Keratinocyte (primary cell): ENCODE measurements around the gene ADAM15. TPM values are rescaled to one million over a fixed set of nuclear protein-coding genes. Genes with fewer than 3 reads are reported as not detected.

Source experiments
- DNase-seq: peaks from one replicate; pipeline ENCODE4 v3.0.0-alpha.2; 2011; ENCODE audit warnings: low read depth, missing footprints, low spot score
- FAIRE-seq: peaks from 2 replicates; lab custom pipeline; 2011; peaks lifted over from hg19 to GRCh38; lab: Jason Lieb, UNC
- H2AFZ ChIP-seq: 2 replicates; pipeline ENCODE4 v1.6.0; 2012; ENCODE audit warnings: low read length, control low read depth, inconsistent platforms; ENCODE audit not compliant: control insufficient read depth
- H3K27ac ChIP-seq: 2 replicates; pipeline ENCODE4 v1.5.1; 2011; ENCODE audit warnings: low read length; ENCODE audit not compliant: control insufficient read depth, insufficient read depth
- H3K27me3 ChIP-seq: 3 replicates; pipeline ENCODE4 v1.6.0; 2011; ENCODE audit warnings: low read length; ENCODE audit not compliant: control insufficient read depth, insufficient read depth; ENCODE audit errors: extremely low read depth
- H3K36me3 ChIP-seq, 2 experiments: 2 replicates in 1 of 2; 3 replicates in 1 of 2; pipeline ENCODE4 v1.5.1; 2011; ENCODE audit warnings: low read length in 2 of 2, mild to moderate bottlenecking in 1 of 2; ENCODE audit not compliant: control insufficient read depth in 2 of 2, insufficient read depth in 2 of 2; ENCODE audit errors: extremely low read depth in 1 of 2
- H3K4me1 ChIP-seq: 3 replicates; pipeline ENCODE4 v1.5.1; 2011; ENCODE audit warnings: low read length; ENCODE audit not compliant: control insufficient read depth, insufficient read depth; ENCODE audit errors: extremely low read depth
- H3K4me2 ChIP-seq: 3 replicates; pipeline ENCODE4 v1.6.0; 2011; ENCODE audit warnings: low read depth, low read length; ENCODE audit not compliant: control insufficient read depth, insufficient read depth; ENCODE audit errors: extremely low read depth
- H3K4me3 ChIP-seq, 3 experiments: fragments of 200-600 bp in 1 of 3; sonication (generic) in 1 of 3; 2 replicates in 2 of 3; 3 replicates in 1 of 3; pipeline ENCODE4 v1.5.1; 2011 to 2016; ENCODE audit warnings: low read length in 3 of 3, mild to moderate bottlenecking in 3 of 3, control low read depth in 2 of 3, inconsistent platforms in 1 of 3, low read depth in 1 of 3, mixed read lengths in 1 of 3, mixed run types in 1 of 3, moderate library complexity in 1 of 3; ENCODE audit not compliant: control insufficient read depth in 2 of 3, insufficient read depth in 2 of 3; ENCODE audit errors: extremely low read depth in 1 of 3
- H3K79me2 ChIP-seq: 2 replicates; pipeline ENCODE4 v1.6.0; 2012; ENCODE audit warnings: low read length; ENCODE audit not compliant: control insufficient read depth, insufficient read depth
- H3K9ac ChIP-seq: 3 replicates; pipeline ENCODE4 v1.6.0; 2011; ENCODE audit warnings: low read length; ENCODE audit not compliant: control insufficient read depth, insufficient read depth; ENCODE audit errors: extremely low read depth
- H3K9me1 ChIP-seq: 3 replicates; pipeline ENCODE4 v1.6.0; 2011; ENCODE audit warnings: low read length; ENCODE audit not compliant: control insufficient read depth, insufficient read depth; ENCODE audit errors: extremely low read depth
- H3K9me3 ChIP-seq: 2 replicates; pipeline ENCODE4 v1.5.1; 2012; ENCODE audit warnings: low read depth, low read length; ENCODE audit not compliant: control insufficient read depth
- H4K20me1 ChIP-seq: 3 replicates; pipeline ENCODE4 v1.6.0; 2011; ENCODE audit warnings: low read length; ENCODE audit not compliant: control insufficient read depth, insufficient read depth; ENCODE audit errors: extremely low read depth
- CTCF ChIP-seq, 3 experiments: IDR thresholded peaks in 1 of 3; conservative IDR thresholded peaks in 1 of 3; optimal IDR thresholded peaks in 1 of 3; 2 replicates in 2 of 3; 3 replicates in 1 of 3; pipeline versions ENCODE3 to v1.5.1; 2011; ENCODE audit warnings: low read length in 3 of 3, mild to moderate bottlenecking in 3 of 3, moderate library complexity in 2 of 3, control low read depth in 1 of 3, inconsistent platforms in 1 of 3; ENCODE audit not compliant: insufficient read depth in 2 of 3; ENCODE audit errors: extremely low read depth in 1 of 3
- EZH2 ChIP-seq: IDR thresholded peaks from one replicate; pipeline ENCODE4 v1.6.1; 2012; ENCODE audit warnings: inconsistent platforms, mild to moderate bottlenecking, low read length, moderate library complexity
- dilution Hi-C: fragments of 300-500 bp; cut with MboI; formaldehyde crosslinking; loops from one replicate; pipeline ENCODE4 v1.7.0; 2020; ENCODE audit warnings: low sequenced_read_pairs; ENCODE audit not compliant: extremely low pct_ligation_motif_present
- polyA plus RNA-seq, 5 experiments: library from polyadenylated mRNA; depleted of rRNA in 3 of 5; stranded (reverse) in 3 of 5; stranded (forward) in 1 of 5; unstranded in 1 of 5; fragments of >200 nt; gene quantifications; 1 replicate in 1 of 5; 2 replicates in 3 of 5; 3 replicates in 1 of 5; pipeline versions ENCODE4 v1.2.1 to v1.2.3, GENCODE V29; 2011 to 2012; ENCODE audit warnings: missing spikeins in 2 of 5, low read depth in 1 of 5, low replicate concordance in 1 of 5

The ADAM15 gene
- polyA plus RNA-seq, 1 donor (not counting 4 experiments of a cell fraction or from before 2014, with no cell fraction given): 131 TPM

GRCh38 chr1:155006601-155007101 is 44.5 kb upstream of the ADAM15 start:
- Histone ChIP-seq H3K27me3 (no peaks in the 10 kb centered on the region), H4K20me1 (no peaks in the 10 kb centered on the region), H3K36me3 (peaks cover 1 to 25% of the 10 kb centered on the region in 2 experiments), H3K4me2 (peak overlapping the region; percentile 27), H3K27ac (peak overlapping the region; percentile 71), H3K4me1 (peaks cover 70% of the 10 kb centered on the region), H2AFZ (no peak overlapping the region), H3K9me1 (no peaks in the 10 kb centered on the region), H3K9me3 (no peaks in the 10 kb centered on the region), H3K9ac (no peak overlapping the region), H3K79me2 (peaks cover 78% of the 10 kb centered on the region), H3K4me3 (no peak overlapping the region)
- TF ChIP-seq EZH2 (no peak), CTCF (optimal IDR thresholded peaks at IDR 0.05 in 1 of 3, IDR thresholded peaks at IDR 0.05 in 1 of 3, conservative IDR thresholded peaks at IDR 0.05 in 1 of 3; ENCODE audit: extremely low read depth in 1 of 3, insufficient read depth in 2 of 3, low read length in 3 of 3) (no peak)
- FAIRE-seq (peak; percentile 9), DNase-seq (no peak)
- dilution Hi-C loops: no loop called here

DNA sequence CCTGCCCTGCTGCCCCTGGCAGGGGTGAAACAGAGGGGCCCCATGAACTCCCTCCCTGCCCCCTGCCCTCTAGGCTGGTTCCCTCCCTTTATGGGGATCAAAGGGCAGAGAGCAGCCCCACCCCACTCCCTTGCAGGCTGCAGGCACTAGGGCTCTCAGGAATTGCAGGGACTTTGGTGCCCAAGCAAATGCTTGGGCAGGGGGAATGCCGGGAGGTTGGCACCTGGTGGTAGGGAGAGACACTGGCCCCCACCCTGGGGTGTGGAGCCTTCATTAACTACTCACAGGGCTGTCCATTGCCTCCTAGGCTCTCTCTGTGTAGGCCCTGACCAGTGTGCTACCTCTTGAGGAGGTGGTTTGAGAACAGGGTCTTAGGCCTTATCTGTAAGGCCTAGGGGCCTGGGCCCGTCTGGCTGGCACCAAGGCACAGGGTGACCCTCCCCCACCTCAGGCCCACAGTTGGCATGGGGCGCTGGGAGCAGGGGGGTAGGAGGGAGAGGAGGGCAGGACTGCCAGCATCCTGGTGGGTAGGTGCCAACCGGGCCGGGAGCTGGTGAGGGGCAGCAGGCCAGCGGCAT is 43.8 kb upstream of the ADAM15 start:
- no peak overlapping the region for H2AFZ ChIP-seq
- peaks cover 1 to 31% of the 10 kb centered on the region in 2 experiments for H3K36me3 ChIP-seq
- dilution Hi-C loops: no loop called here
- TF ChIP-seq CTCF (optimal IDR thresholded peaks at IDR 0.05 in 1 of 3, IDR thresholded peaks at IDR 0.05 in 1 of 3, conservative IDR thresholded peaks at IDR 0.05 in 1 of 3; ENCODE audit: extremely low read depth in 1 of 3, insufficient read depth in 2 of 3, low read length in 3 of 3) (no peak), EZH2 (no peak)
- H3K9ac ChIP-seq: no peak overlapping the region
- H3K9me3 ChIP-seq: no peaks in the 10 kb centered on the region
- DNase-seq (no peak), FAIRE-seq (no peak)
- H3K27me3 ChIP-seq: no peaks in the 10 kb centered on the region
- H3K4me1 ChIP-seq: peaks cover 77% of the 10 kb centered on the region
- H3K9me1 ChIP-seq: no peaks in the 10 kb centered on the region
- no peak overlapping the region for H3K27ac ChIP-seq
- peak overlapping the region; percentile 66 for H3K4me2 ChIP-seq
- no peaks in the 10 kb centered on the region for H4K20me1 ChIP-seq
- H3K4me3 ChIP-seq: peak overlapping the region in 1 of 3 experiments; percentile 57
- peaks cover 78% of the 10 kb centered on the region for H3K79me2 ChIP-seq
